ENCODE results near the gene SCYGR1. TPM values are rescaled to one million over a fixed set of nuclear protein-coding genes. Genes with fewer than 3 reads are reported as not detected.

The SCYGR1 gene
- total RNA-seq, 1 donor from 2014 or later: not detected

DNA sequence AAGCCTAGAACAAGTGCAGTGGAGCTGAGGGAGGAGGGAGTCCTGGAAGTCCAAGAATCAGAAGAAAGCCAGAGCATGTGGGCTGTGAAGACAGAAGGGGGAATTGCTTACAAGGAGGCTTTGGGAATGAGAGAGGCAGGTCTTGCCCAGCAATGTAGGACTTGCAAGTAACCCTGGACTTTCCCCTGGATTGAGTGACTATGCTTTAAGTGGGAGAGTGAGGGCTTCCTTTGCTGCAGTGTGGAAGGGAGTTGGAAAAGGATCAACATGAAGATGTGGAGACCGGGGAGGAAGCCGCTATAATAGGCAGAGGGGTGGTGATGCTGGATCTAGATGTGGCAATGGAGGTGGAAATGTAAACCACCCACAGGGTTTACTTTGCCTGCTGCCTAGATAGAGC is 13.8 kb upstream of the SCYGR1 start:
- DNase-seq (ENCODE audit: low spot score in 2 of 2, unreplicated experiment in 2 of 2): no peak
- Mint-ChIP-seq H3K9me3 (no peaks in the 10 kb centered on the region), H3K4me1 (peaks cover 9% of the 10 kb centered on the region), H3K36me3 (no peaks in the 10 kb centered on the region), H3K27ac (no peak overlapping the region), H3K4me3 (no peak overlapping the region), H3K27me3 (ENCODE audit: low read depth) (peaks cover 5% of the 10 kb centered on the region)
- TF ChIP-seq, protein P1, sequence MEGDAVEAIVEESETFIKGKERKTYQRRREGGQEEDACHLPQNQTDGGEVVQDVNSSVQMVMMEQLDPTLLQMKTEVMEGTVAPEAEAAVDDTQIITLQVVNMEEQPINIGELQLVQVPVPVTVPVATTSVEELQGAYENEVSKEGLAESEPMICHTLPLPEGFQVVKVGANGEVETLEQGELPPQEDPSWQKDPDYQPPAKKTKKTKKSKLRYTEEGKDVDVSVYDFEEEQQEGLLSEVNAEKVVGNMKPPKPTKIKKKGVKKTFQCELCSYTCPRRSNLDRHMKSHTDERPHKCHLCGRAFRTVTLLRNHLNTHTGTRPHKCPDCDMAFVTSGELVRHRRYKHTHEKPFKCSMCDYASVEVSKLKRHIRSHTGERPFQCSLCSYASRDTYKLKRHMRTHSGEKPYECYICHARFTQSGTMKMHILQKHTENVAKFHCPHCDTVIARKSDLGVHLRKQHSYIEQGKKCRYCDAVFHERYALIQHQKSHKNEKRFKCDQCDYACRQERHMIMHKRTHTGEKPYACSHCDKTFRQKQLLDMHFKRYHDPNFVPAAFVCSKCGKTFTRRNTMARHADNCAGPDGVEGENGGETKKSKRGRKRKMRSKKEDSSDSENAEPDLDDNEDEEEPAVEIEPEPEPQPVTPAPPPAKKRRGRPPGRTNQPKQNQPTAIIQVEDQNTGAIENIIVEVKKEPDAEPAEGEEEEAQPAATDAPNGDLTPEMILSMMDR (IDR thresholded peaks at IDR 0.05; ENCODE audit: unreplicated experiment): no peak

DNA sequence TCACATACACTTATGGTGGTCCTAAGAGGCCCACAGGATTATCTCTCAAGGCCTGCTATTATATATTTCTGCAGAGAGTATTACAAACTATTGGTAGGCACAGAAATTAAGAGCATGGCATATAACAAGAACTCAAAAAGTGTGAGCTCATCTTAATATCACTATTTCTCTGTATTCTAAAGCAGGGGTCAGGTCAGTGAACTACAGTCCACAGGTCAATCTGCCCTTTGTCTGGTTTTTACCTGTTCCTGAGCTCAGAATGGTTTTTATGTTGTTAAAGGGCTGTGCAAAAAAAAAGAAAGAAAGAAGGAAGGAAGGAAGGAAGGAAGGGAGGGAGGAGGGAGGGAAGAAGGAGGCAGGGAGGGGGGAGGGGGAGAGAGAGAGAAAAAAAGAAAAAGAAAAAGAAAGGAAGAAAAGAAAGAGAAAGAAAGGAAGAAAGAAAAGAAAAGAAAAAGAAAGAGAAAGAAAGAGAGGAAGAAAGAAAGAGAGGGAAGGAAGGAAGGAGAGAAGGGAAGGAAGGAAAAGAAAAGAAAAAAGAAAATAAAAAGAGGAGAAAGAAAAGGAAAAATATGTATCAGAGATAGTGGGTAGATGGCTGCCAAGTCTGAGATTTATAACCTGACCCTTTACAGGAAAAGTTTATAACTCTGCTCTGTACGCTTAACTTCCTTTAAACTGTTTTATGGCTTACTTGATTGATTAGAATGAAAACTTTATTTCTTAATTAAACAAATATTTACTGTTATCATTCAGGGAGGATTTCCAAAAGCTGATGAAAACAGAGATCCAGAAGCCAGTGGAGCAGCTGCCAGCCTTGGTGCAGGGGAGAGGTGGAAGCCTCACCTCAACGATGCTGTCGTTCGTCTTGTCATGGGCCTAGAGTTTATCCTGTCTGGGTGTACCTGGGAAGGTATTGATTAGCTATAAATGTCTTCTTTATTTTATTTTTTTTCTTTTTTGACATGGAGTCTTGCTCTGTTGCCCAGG is 11.2 kb upstream of the SCYGR1 start:
- Mint-ChIP-seq H3K4me3 (no peak overlapping the region), H3K36me3 (no peaks in the 10 kb centered on the region), H3K4me1 (peaks cover 3% of the 10 kb centered on the region), H3K27ac (peak overlapping the region; percentile 21), H3K27me3 (ENCODE audit: low read depth) (peaks cover 5% of the 10 kb centered on the region), H3K9me3 (no peaks in the 10 kb centered on the region)
- DNase-seq (ENCODE audit: low spot score in 2 of 2, unreplicated experiment in 2 of 2): no peak
- TF ChIP-seq, protein P1 (IDR thresholded peaks at IDR 0.05; ENCODE audit: unreplicated experiment): no peak

DNA sequence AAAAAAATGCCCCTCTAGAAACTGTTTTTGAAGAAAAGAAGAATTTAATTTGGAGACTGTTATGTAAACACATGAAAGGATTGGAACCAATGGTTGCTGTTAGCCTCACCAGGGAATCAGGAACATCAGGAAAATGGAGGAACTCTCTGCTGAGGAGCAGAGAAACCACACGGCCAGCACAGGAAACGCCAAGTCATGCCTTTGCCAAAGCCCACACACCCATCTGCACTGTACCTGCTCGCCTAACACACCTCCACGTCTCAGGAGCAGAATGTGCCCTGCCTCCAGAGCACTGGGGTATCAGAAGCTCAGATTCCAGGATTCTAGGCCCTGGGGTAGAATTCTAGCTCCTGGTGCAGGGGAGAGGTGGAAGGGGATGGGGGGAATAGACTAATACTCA is 9.8 kb upstream of the SCYGR1 start:
- Mint-ChIP-seq H3K36me3 (no peaks in the 10 kb centered on the region), H3K27me3 (ENCODE audit: low read depth) (peaks cover 5% of the 10 kb centered on the region), H3K27ac (no peak overlapping the region), H3K9me3 (no peaks in the 10 kb centered on the region), H3K4me1 (peaks cover 3% of the 10 kb centered on the region), H3K4me3 (no peak overlapping the region)
- TF ChIP-seq, protein P1 (IDR thresholded peaks at IDR 0.05; ENCODE audit: unreplicated experiment): no peak
- DNase-seq (ENCODE audit: low spot score in 2 of 2, unreplicated experiment in 2 of 2): no peak

DNA sequence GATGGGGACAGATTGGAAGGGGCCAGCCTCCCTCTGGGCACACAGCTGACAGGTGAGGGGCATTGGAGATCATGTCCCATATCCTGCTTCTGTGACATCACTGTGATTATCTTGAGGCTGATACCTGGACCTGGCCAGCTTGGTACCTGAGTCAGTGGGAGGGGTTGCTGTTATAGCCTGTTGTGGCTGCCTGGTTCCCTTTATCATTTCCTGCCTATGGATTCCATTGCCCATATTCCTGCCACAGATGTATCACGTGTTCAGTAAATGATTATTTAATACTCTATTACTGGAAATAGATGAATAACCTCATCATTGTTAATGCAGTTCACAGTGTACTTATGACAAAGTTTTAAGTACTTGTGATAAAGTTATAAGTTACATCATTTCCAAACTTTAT is 7.8 kb upstream of the SCYGR1 start:
- TF ChIP-seq, protein P1 (IDR thresholded peaks at IDR 0.05; ENCODE audit: unreplicated experiment): no peak
- DNase-seq (ENCODE audit: low spot score in 2 of 2, unreplicated experiment in 2 of 2): no peak
- Mint-ChIP-seq H3K4me1 (peaks cover 3% of the 10 kb centered on the region), H3K27me3 (ENCODE audit: low read depth) (no peaks in the 10 kb centered on the region), H3K9me3 (no peaks in the 10 kb centered on the region), H3K4me3 (no peak overlapping the region), H3K27ac (no peak overlapping the region), H3K36me3 (no peaks in the 10 kb centered on the region)

DNA sequence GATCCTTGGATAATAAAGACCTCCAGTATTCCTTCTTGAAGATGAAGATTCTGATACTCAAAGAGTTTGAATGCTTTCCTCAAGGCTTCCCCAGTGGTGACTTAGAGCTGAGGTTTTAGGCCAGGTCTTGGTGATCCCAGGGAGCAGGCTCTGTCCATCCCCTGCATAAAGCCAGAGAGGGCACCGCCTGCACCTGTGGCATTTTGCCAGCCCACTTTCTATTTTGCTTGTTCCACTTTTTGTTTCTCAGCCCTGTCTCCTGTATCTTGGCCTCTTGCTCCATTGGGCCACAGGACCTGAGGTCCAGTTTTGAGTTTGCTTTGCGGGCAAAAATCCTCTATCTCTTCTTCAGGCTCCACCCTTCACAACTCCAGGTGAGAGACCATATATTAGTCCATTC is 6.7 kb upstream of the SCYGR1 start:
- Mint-ChIP-seq H3K27ac (no peak overlapping the region), H3K27me3 (ENCODE audit: low read depth) (no peaks in the 10 kb centered on the region), H3K4me1 (peaks cover 3% of the 10 kb centered on the region), H3K36me3 (no peaks in the 10 kb centered on the region), H3K4me3 (no peak overlapping the region), H3K9me3 (no peaks in the 10 kb centered on the region)
- TF ChIP-seq, protein P1 (IDR thresholded peaks at IDR 0.05; ENCODE audit: unreplicated experiment): no peak
- no peak for DNase-seq (ENCODE audit: low spot score in 2 of 2, unreplicated experiment in 2 of 2)

Data from mesothelial cell of epicardium (in vitro differentiated cells).